ENCODE results near the gene GATAD2A. TPM values are rescaled to one million over a fixed set of nuclear protein-coding genes. Genes with fewer than 3 reads are reported as not detected.

Gene GATAD2A
- polyA plus RNA-seq, 1 experiment, result 24.2 TPM

DNA sequence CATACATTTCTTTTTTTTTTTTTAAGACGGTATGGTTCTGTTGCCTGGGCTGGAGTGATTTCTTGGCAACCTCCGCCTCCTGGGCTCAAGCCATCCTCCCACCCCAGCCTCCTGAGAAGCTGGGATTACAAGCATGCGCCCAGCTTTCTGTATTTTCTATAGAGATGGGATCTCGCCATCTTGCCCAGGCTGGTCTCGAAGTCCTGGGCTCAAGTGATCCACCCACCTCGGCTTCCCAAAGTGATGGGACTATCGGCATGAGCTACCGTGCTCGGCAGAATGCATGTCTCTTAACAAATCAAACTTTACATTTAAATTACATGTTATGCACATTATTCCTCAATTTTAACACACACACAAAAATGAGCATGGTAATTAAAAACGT lies 111.8 kb downstream of the GATAD2A start:
- DNase-seq (ENCODE audit: low read depth), result no peak
- CTCF ChIA-PET, result interaction anchor here (1.0 to 1.4 kb wide), 2 partner anchors 15 to 28 kb away, joined by 3 to 4 read pairs; no protein-coding TSS in a partner anchor
- Histone ChIP-seq H3K4me3 (ENCODE audit: low read depth, low read length) (no peak overlapping the region; the same call in 1 of the 2 replicates), H3K27me3 (ENCODE audit: control insufficient read depth, insufficient read depth, low read length) (no peaks in the 10 kb centered on the region), H3K36me3 (ENCODE audit: control insufficient read depth, insufficient read depth, low read length) (peaks cover 10% of the 10 kb centered on the region; the same call in 1 of the 2 replicates)
- POLR2A ChIA-PET, result no interaction called here
- TF ChIP-seq, protein P1, sequence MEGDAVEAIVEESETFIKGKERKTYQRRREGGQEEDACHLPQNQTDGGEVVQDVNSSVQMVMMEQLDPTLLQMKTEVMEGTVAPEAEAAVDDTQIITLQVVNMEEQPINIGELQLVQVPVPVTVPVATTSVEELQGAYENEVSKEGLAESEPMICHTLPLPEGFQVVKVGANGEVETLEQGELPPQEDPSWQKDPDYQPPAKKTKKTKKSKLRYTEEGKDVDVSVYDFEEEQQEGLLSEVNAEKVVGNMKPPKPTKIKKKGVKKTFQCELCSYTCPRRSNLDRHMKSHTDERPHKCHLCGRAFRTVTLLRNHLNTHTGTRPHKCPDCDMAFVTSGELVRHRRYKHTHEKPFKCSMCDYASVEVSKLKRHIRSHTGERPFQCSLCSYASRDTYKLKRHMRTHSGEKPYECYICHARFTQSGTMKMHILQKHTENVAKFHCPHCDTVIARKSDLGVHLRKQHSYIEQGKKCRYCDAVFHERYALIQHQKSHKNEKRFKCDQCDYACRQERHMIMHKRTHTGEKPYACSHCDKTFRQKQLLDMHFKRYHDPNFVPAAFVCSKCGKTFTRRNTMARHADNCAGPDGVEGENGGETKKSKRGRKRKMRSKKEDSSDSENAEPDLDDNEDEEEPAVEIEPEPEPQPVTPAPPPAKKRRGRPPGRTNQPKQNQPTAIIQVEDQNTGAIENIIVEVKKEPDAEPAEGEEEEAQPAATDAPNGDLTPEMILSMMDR (IDR thresholded peaks at IDR 0.05; ENCODE audit: insufficient read depth, low read depth, low read length), result no peak

- TF ChIP-seq, protein P1 (IDR thresholded peaks at IDR 0.05; ENCODE audit: insufficient read depth, low read depth, low read length), result no peak
- Histone ChIP-seq H3K27me3 (ENCODE audit: control insufficient read depth, insufficient read depth, low read length) (no peaks in the 10 kb centered on the region), H3K36me3 (ENCODE audit: control insufficient read depth, insufficient read depth, low read length) (peaks cover 16% of the 10 kb centered on the region), H3K4me3 (ENCODE audit: low read depth, low read length) (no peak overlapping the region)
- ChIA-PET CTCF (no interaction called here), POLR2A (no interaction called here)
- DNase-seq (ENCODE audit: low read depth), result no peak
Observed at GRCh38 chr19:19520989-19521388, 115.5 kb downstream of the GATAD2A start.

- Histone ChIP-seq H3K27me3 (ENCODE audit: control insufficient read depth, insufficient read depth, low read length) (no peaks in the 10 kb centered on the region), H3K4me3 (ENCODE audit: low read depth, low read length) (no peak overlapping the region), H3K36me3 (ENCODE audit: control insufficient read depth, insufficient read depth, low read length) (peaks cover 23% of the 10 kb centered on the region)
- CTCF ChIA-PET, result interaction anchor here (0.6 to 0.7 kb wide), 2 partner anchors 29 to 381 kb away, joined by 3 read pairs; no protein-coding TSS in a partner anchor
- DNase-seq (ENCODE audit: low read depth), result no peak
- TF ChIP-seq, protein P1 (IDR thresholded peaks at IDR 0.05; ENCODE audit: insufficient read depth, low read depth, low read length), result no peak
- POLR2A ChIA-PET, result no interaction called here
Observed at GRCh38 chr19:19523177-19523576, 117.7 kb downstream of the GATAD2A start.

- ChIA-PET POLR2A (no interaction called here), CTCF (no interaction called here)
- Histone ChIP-seq H3K36me3 (ENCODE audit: control insufficient read depth, insufficient read depth, low read length) (peaks cover 24% of the 10 kb centered on the region), H3K27me3 (ENCODE audit: control insufficient read depth, insufficient read depth, low read length) (no peaks in the 10 kb centered on the region), H3K4me3 (ENCODE audit: low read depth, low read length) (no peak overlapping the region)
- TF ChIP-seq, protein P1 (IDR thresholded peaks at IDR 0.05; ENCODE audit: insufficient read depth, low read depth, low read length), result no peak
- no peak for DNase-seq (ENCODE audit: low read depth)
Observed at GRCh38 chr19:19524053-19524452, 118.6 kb downstream of the GATAD2A start.

- no peak for DNase-seq (ENCODE audit: low read depth)
- Histone ChIP-seq H3K4me3 (ENCODE audit: low read depth, low read length) (no peak overlapping the region), H3K27me3 (ENCODE audit: control insufficient read depth, insufficient read depth, low read length) (no peaks in the 10 kb centered on the region), H3K36me3 (ENCODE audit: control insufficient read depth, insufficient read depth, low read length) (peaks cover 17% of the 10 kb centered on the region)
- POLR2A ChIA-PET, result no interaction called here
- TF ChIP-seq, protein P1 (IDR thresholded peaks at IDR 0.05; ENCODE audit: insufficient read depth, low read depth, low read length), result no peak
- CTCF ChIA-PET, result interaction anchor here (1.6 kb wide), 1 partner anchor 27 kb away, joined by 5 read pairs; no protein-coding TSS in a partner anchor
Observed at GRCh38 chr19:19525611-19526380, 120.3 kb downstream of the GATAD2A start.
